Stomach (tissue), 9 donors: ENCODE measurements around the gene PAX2. TPM values are rescaled to one million over a fixed set of nuclear protein-coding genes. Genes with fewer than 3 reads are reported as not detected.

Experiments used
- DNase-seq, 2 donors: peaks; one replicate each; pipeline versions ENCODE4 v3.0.0 to v3.0.0-alpha.2; 2013 to 2019
- H3K27ac ChIP-seq, 5 donors: fragments of 200-600 bp in 4 of 5; sonication (generic) in 4 of 5; one replicate each; pipeline ENCODE4 v1.5.1; 2013 to 2019; ENCODE audit warnings: mild to moderate bottlenecking in 1 of 5, moderate library complexity in 1 of 5
- H3K27me3 ChIP-seq, 3 donors: fragments of 200-600 bp; sonication (generic); one replicate each; pipeline ENCODE4 v1.5.1; 2017 to 2019; ENCODE audit warnings: mixed run types in 1 of 3
- H3K36me3 ChIP-seq, 4 donors: fragments of 200-600 bp; sonication (generic); 1 replicate in 3 of 4; 2 replicates in 1 of 4; pipeline ENCODE4 v1.5.1; 2016 to 2019
- H3K4me1 ChIP-seq, 4 donors: fragments of 200-600 bp; sonication (generic); one replicate each; pipeline ENCODE4 v1.5.1; 2016 to 2019
- H3K4me3 ChIP-seq, 4 donors: fragments of 200-600 bp; sonication (generic) in 3 of 4; one replicate each; pipeline ENCODE4 v1.5.1; 2016 to 2019; ENCODE audit warnings: mild to moderate bottlenecking in 1 of 4
- H3K9me3 ChIP-seq, 4 donors: fragments of 200-600 bp; sonication (generic); one replicate each; pipeline ENCODE4 v1.5.1; 2016 to 2019
- EP300 ChIP-seq: sonication (generic); formaldehyde crosslinking; IDR thresholded peaks from one replicate; pipeline ENCODE4 v1.6.1; 2017; ENCODE audit warnings: antibody characterized with exemption
- POLR2A ChIP-seq, 4 donors: fragments of 450-650 bp; IDR thresholded peaks; one replicate each; pipeline ENCODE4 v1.6.1; 2016; ENCODE audit warnings: antibody characterized with exemption in 4 of 4, control low read depth in 2 of 4, mild to moderate bottlenecking in 1 of 4, moderate library complexity in 1 of 4
- POLR2AphosphoS5 ChIP-seq, 3 donors: sonication (generic); formaldehyde crosslinking; IDR thresholded peaks; one replicate each; pipeline ENCODE4 v1.6.1; 2016; ENCODE audit warnings: antibody characterized with exemption in 3 of 3
- WGBS, 5 donors: extraction: QIAGEN DNeasy Blood & Tissue Kit in 3 of 5; methylation state at CpG; one replicate each; pipeline versions ENCODE4 v1.1.5 to v1.1.7; 2013 to 2018; 5-methylcytosine and 5-hydroxymethylcytosine counted together
- intact Hi-C: fragments of 100-400 bp; cut with DNase I; formaldehyde crosslinking; loops from one replicate; pipeline ENCODE4 v1.15.1; 2023; ENCODE audit warnings: low total_unique reads
- polyA plus RNA-seq, 3 donors: library from polyadenylated mRNA; stranded (reverse); fragments of 200-250 nt; gene quantifications; one replicate each; pipeline ENCODE4 v1.2.3, GENCODE V29; 2013
- total RNA-seq, 5 donors: library from RNA; depleted of rRNA; stranded (reverse); fragments of >200 nt; gene quantifications; one replicate each; pipeline versions ENCODE4 v1.1.0 to v1.2.3, GENCODE V29; 2014 to 2016
- TF ChIP-seq, protein P1 (sequence below), 7 experiments: fragments of 450-650 bp in 4 of 7; fragments of 200-600 bp in 3 of 7; sonication (generic) in 3 of 7; IDR thresholded peaks; one replicate each; pipeline ENCODE4 v1.5.1; 2016 to 2019; ENCODE audit warnings: antibody characterized with exemption in 7 of 7, control low read depth in 2 of 7, mild to moderate bottlenecking in 1 of 7
- donor health status: healthy with polysubstance abuse.
- donor health status: Bipolar disorder and iron deficiency.
- donor health status: healthy.

The PAX2 gene
- total and polyA plus RNA-seq, 8 donors: not detected

DNA sequence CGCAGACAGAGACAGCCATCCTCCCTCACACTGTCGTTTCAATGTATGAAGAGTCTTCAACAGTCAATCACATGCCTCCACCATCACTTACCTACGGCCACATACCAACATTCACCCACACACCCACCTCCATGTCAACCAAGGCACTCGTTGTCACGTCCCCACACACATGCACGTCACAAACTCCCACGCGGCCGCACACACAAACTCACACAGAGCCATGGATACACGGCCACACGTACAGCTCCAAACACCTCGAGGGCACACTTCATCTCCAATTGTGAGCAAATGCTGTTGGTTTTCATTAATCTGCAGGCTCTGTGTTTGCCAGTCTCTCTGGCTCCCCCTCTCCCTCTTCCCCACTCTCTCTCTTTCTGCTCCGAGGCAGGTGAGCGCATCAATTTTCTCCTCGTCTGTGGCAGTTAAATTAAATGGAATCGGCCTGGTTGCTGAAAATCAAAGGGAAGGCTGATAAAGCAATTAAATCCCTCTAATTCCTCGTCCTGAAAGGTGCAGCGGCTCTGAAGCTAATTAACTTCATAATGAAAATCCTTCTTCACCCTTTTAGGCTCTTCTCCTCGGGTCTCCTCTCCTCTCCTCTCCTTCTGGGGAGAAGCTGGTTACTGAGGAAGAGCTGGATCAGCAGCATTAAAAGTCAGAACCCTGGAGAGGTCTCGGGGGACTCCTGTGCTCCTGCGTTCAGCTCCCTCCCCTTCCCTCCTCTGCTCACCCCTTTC lies 113.5 kb downstream of the PAX2 start:
- Histone ChIP-seq H3K36me3 (no peaks in the 10 kb centered on the region), H3K4me3 (no peak overlapping the region), H3K27me3 (peaks cover 0 to 78% (median 16%) of the 10 kb centered on the region in 3 donors), H3K27ac (no peak overlapping the region), H3K4me1 (no peaks in the 10 kb centered on the region), H3K9me3 (peaks cover 3 to 13% (median 8%) of the 10 kb centered on the region in 4 donors)
- intact Hi-C loops: no loop called here
- DNase-seq: no peak
- 58 to 64% (median 62%) methylated on average over 21 of the region's 21 CpGs for WGBS, 5 donors
- TF ChIP-seq POLR2AphosphoS5 (IDR thresholded peaks at IDR 0.05): no peak
- TF ChIP-seq, protein P1, sequence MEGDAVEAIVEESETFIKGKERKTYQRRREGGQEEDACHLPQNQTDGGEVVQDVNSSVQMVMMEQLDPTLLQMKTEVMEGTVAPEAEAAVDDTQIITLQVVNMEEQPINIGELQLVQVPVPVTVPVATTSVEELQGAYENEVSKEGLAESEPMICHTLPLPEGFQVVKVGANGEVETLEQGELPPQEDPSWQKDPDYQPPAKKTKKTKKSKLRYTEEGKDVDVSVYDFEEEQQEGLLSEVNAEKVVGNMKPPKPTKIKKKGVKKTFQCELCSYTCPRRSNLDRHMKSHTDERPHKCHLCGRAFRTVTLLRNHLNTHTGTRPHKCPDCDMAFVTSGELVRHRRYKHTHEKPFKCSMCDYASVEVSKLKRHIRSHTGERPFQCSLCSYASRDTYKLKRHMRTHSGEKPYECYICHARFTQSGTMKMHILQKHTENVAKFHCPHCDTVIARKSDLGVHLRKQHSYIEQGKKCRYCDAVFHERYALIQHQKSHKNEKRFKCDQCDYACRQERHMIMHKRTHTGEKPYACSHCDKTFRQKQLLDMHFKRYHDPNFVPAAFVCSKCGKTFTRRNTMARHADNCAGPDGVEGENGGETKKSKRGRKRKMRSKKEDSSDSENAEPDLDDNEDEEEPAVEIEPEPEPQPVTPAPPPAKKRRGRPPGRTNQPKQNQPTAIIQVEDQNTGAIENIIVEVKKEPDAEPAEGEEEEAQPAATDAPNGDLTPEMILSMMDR (IDR thresholded peaks at IDR 0.05): no peak
- TF ChIP-seq EP300: no peak
- TF ChIP-seq POLR2A (IDR thresholded peaks at IDR 0.05): no peak

DNA sequence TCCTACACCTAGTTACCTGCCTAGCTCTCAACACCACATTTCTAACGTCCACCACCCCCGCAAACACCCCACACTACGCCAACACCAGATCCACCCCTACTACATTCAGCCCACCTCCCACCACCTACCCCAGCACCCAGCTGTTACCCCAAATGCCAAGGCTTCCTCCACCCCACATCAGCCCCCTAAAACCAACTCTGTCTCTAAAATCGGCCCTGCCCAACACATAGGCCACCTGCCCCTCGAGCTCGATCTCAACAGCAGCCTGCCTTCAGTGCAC lies 114.0 kb downstream of the PAX2 start:
- Histone ChIP-seq H3K4me1 (no peaks in the 10 kb centered on the region), H3K9me3 (peaks cover 3 to 13% (median 8%) of the 10 kb centered on the region in 4 donors), H3K27ac (no peak overlapping the region), H3K36me3 (no peaks in the 10 kb centered on the region), H3K4me3 (no peak overlapping the region), H3K27me3 (peaks cover 0 to 78% (median 16%) of the 10 kb centered on the region in 3 donors)
- intact Hi-C loops: no loop called here
- TF ChIP-seq EP300 (no peak), POLR2AphosphoS5 (IDR thresholded peaks at IDR 0.05) (no peak), POLR2A (IDR thresholded peaks at IDR 0.05) (no peak)
- TF ChIP-seq, protein P1 (IDR thresholded peaks at IDR 0.05): no peak
- no peak for DNase-seq
- WGBS, 5 donors: 68 to 76% (median 71%) methylated on average over 6 of the region's 6 CpGs

DNA sequence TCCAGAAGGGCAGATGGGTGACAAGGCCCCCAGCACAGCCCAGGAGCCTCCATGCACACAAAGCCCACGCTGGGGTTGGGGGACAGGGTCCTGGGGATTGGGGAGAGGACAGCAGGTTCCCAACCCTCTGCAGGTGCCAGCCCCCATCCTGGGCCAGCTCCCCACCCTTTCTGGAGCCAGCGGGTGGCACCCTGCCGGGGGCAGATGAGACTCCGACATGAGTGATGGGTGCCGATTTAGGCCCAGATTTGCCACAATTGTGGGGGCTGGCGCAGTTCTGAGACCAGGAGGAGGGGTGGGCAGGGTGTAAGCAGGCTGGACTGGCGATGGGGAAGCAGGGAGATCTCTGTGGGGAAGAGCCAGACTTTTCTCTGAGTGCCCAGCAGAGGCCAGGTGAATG lies 118.1 kb downstream of the PAX2 start:
- Histone ChIP-seq H3K9me3 (no peaks in the 10 kb centered on the region), H3K4me3 (no peak overlapping the region), H3K27ac (no peak overlapping the region), H3K4me1 (peaks cover 0 to 6% (median 2%) of the 10 kb centered on the region in 4 donors), H3K27me3 (peaks cover 0 to 95% (median 44%) of the 10 kb centered on the region in 3 donors), H3K36me3 (no peaks in the 10 kb centered on the region)
- intact Hi-C loops: no loop called here
- 78 to 90% (median 83%) methylated on average over 6 to 7 of the region's 7 CpGs for WGBS, 5 donors
- TF ChIP-seq POLR2A (IDR thresholded peaks at IDR 0.05) (no peak), POLR2AphosphoS5 (IDR thresholded peaks at IDR 0.05) (no peak)
- no peak for DNase-seq

DNA sequence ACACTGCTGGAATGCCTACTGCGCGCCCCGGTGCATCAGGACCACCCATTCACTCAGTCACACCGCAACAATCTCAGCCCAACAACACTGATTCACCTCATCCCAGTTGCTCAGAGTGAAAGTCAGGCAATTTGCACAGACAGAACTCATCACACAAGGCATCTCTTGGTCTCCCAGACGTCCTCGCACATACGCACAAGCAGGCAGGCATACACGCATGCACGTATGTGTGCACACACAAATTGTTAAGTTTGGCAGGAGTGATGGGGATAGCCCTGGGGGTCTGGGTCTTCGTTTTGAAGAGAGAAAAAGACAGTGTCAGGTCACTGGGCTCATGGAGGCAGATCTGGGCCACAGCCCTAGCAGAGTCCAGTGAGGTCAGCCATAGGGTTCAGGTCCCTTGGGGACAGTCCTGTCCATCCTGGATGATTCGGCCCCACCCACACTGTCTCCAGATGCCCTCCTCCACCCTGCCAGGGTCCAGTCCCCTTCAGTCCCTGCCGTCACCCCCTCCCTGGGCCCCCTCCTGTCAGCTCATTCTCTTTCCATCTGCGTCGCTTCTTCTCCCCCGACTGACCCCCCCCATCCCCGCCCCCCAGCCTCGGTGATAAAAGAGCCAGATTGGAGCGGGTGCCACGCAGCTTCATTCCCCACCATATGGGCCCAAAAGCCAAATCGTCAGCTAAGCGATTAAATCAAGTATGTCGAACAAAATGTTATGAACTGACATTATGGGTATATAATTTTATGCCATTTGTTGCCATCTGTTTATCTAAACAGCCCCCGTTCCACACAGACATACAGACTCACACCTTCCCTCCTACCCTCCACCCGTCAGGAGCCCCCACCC lies 118.9 kb downstream of the PAX2 start:
- Histone ChIP-seq H3K36me3 (no peaks in the 10 kb centered on the region), H3K27me3 (peaks cover 0 to 94% (median 44%) of the 10 kb centered on the region in 3 donors), H3K9me3 (no peaks in the 10 kb centered on the region), H3K27ac (no peak overlapping the region), H3K4me1 (peaks cover 0 to 6% (median 2%) of the 10 kb centered on the region in 4 donors), H3K4me3 (no peak overlapping the region)
- no peak for DNase-seq
- intact Hi-C loops: no loop called here
- 79 to 83% (median 82%) methylated on average over 24 of the region's 24 CpGs for WGBS, 5 donors
- TF ChIP-seq EP300 (no peak), POLR2AphosphoS5 (IDR thresholded peaks at IDR 0.05) (no peak), POLR2A (IDR thresholded peaks at IDR 0.05) (no peak)
- TF ChIP-seq, protein P1 (IDR thresholded peaks at IDR 0.05): no peak
